Fibroblast of lung (primary cell): ENCODE measurements around the gene ARL5C.

Source experiments
- CTCF ChIP-seq, 2 donors: IDR thresholded peaks in 1 of 2; conservative IDR thresholded peaks in 1 of 2; 1 replicate in 1 of 2; 2 replicates in 1 of 2; pipeline ENCODE4 v1.5.1; 2011 to 2012; ENCODE audit warnings: low read length in 2 of 2, control low read depth in 1 of 2, inconsistent platforms in 1 of 2, low read depth in 1 of 2, mild to moderate bottlenecking in 1 of 2
- EZH2 ChIP-seq: IDR thresholded peaks from 2 replicates; pipeline ENCODE4 v1.5.1; 2012; ENCODE audit warnings: low read length, control low read depth, mild to moderate bottlenecking; ENCODE audit errors: missing control alignments

DNA sequence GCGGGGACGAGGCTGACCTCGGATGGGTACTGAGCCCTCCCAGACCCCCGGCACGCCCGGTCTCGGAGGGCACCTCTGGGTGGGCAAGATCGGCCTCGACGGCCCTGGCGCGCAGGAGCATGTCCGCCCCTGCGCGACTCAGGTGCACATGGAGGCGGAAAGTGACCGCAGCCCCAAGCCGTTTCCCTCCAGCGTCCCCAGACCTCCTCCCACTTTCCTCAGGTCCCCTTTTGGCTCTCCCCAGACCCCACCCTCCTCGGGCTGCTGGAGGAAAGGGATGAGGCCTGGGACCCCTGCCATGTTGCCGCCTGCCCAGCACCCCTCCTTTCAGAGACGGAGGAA is 44.1 kb upstream of the ARL5C start:
- TF ChIP-seq EZH2 (no peak), CTCF (conservative IDR thresholded peaks at IDR 0.05 in 1 of 2, IDR thresholded peaks at IDR 0.05 in 1 of 2; ENCODE audit: low read depth in 1 of 2, low read length in 2 of 2) (no peak)
